Measurements from ENCODE around the gene WDR33. TPM values are rescaled to one million over a fixed set of nuclear protein-coding genes. Genes with fewer than 3 reads are reported as not detected.

The WDR33 gene
- total and polyA plus RNA-seq, 2 of the 13 experiments (the other 11 are each of a cell fraction or from before 2014, with no cell fraction given), result 54.9 to 78.2 TPM

- TF ChIP-seq ZBTB26 (CRISPR knock-in tag; IDR thresholded peaks at IDR 0.05; ENCODE audit: borderline replicate concordance) (no peak), MXD3 (CRISPR knock-in tag; IDR thresholded peaks at IDR 0.05) (no peak), ZFP91 (CRISPR knock-in tag; IDR thresholded peaks at IDR 0.05; ENCODE audit: borderline replicate concordance) (peak; percentile 28; the same call in 1 of the 2 replicates), HDAC2 (CRISPR knock-in tag; IDR thresholded peaks at IDR 0.05) (no peak), ETV5 (CRISPR knock-in tag; IDR thresholded peaks at IDR 0.05; ENCODE audit: borderline replicate concordance) (peak; percentile 29; the same call in 1 of the 2 replicates), KDM2A (CRISPR knock-in tag; IDR thresholded peaks at IDR 0.05; ENCODE audit: borderline replicate concordance, low read depth) (peak; percentile 72; the same call in 1 of the 2 replicates)
- TF ChIP-seq, protein P1, sequence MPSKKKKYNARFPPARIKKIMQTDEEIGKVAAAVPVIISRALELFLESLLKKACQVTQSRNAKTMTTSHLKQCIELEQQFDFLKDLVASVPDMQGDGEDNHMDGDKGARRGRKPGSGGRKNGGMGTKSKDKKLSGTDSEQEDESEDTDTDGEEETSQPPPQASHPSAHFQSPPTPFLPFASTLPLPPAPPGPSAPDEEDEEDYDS (CRISPR knock-in tag; IDR thresholded peaks at IDR 0.05), result 0 out of 2 replicates have a peak, but pooled peaks have one; percentile 39
- TF ChIP-seq, protein P2, sequence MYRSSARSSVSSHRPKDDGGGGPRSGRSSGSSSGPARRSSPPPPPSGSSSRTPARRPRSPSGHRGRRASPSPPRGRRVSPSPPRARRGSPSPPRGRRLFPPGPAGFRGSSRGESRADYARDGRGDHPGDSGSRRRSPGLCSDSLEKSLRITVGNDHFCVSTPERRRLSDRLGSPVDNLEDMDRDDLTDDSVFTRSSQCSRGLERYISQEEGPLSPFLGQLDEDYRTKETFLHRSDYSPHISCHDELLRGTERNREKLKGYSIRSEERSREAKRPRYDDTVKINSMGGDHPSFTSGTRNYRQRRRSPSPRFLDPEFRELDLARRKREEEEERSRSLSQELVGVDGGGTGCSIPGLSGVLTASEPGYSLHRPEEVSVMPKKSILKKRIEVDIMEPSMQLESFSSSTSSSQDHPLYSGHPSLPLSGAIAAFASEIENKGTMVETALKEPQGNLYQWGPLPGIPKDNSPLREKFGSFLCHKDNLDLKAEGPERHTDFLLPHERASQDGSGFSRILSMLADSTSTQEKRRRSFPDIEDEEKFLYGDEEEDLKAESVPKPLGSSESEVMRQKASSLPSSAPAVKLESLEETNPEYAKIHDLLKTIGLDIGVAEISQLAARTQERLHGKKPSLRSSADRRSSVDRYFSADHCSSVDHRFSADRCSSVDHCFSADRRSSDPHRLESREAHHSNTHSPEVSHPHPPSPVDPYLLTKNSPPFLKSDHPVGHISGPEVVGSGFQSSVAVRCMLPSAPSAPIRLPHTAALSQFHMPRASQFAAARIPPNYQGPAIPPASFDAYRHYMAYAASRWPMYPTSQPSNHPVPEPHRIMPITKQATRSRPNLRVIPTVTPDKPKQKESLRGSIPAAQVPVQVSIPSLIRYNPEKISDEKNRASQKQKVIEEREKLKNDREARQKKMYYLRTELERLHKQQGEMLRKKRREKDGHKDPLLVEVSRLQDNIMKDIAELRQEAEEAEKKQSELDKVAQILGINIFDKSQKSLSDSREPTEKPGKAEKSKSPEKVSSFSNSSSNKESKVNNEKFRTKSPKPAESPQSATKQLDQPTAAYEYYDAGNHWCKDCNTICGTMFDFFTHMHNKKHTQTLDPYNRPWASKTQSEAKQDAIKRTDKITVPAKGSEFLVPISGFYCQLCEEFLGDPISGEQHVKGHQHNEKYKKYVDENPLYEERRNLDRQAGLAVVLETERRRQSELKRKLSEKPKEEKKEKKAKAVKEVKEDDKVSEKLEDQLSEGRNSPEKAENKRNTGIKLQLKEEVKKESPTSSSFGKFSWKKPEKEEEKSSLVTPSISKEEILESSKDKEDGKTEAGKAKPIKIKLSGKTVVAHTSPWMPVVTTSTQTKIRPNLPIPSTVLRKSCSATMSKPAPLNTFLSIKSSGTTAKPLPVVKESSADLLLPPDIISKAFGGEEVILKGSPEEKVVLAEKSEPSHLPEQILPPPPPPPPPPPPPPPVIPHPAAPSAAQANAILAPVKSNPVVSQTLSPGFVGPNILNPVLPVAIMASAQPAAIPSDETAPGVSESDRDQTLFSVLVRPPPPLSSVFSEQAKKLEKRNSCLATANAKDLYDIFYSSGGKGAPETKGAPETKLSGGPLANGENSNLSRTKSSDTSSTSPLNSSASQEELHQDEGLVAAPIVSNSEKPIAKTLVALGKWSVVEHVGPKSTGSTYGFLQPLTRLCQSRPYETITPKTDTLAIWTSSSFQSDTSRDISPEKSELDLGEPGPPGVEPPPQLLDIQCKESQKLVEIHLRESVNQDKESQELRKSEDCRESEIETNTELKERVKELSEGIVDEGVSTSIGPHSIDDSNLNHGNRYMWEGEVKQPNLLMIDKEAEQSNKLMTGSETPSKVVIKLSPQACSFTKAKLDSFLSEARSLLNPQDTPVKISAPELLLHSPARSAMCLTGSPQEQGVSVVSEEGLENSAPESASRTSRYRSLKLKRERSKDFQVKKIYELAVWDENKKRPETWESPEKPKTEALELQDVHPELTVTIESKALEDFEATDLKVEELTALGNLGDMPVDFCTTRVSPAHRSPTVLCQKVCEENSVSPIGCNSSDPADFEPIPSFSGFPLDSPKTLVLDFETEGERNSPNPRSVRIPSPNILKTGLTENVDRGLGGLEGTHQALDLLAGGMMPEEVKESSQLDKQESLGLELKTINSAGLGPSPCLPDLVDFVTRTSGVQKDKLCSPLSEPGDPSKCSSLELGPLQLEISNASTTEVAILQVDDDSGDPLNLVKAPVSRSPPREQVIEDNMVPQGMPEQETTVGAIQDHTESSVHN (CRISPR knock-in tag; IDR thresholded peaks at IDR 0.05), result 0 out of 2 replicates have a peak, but pooled peaks have one; percentile 6
- TF ChIP-seq, protein P3, sequence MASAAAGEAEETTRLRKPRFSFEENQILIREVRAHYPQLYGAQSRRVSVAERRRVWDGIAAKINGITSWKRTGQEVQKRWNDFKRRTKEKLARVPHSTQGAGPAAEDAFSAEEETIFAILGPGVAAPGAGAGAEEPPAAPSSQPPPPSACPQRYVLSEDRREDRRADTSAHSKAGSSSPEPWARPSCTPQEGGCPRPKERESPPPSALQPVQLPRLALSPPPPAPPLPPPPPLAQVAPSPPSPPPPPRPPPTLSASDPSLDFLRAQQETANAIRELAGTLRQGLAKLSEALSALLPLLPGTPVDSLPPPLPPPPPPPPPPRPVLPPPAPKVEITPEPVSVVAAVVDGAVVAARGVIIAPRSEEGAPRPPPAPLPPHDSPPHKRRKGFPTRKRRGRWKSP (CRISPR knock-in tag; IDR thresholded peaks at IDR 0.05), result no peak
Measured at GRCh38 chr2:127859712-127860085, 48.7 kb upstream of the WDR33 start (continued).
